ACC112 (cell line): ENCODE measurements around the gene ACOX2.

Source experiments
- H2AFZ ChIP-seq: fragments of 200-600 bp; sonication (generic); one replicate; pipeline ENCODE4 v1.6.0; 2017; ENCODE audit warnings: antibody characterized with exemption, low read length; ENCODE audit not compliant: unreplicated experiment
- H3K27ac ChIP-seq: fragments of 200-600 bp; sonication (generic); 2 replicates; pipeline ENCODE4 v1.5.1; 2014; ENCODE audit warnings: low read depth, mild to moderate bottlenecking, antibody characterized with exemption, low read length, moderate library complexity
- H3K27me3 ChIP-seq: fragments of 200-600 bp; sonication (generic); 2 replicates; pipeline ENCODE4 v1.6.1; 2014; ENCODE audit warnings: mild to moderate bottlenecking, antibody characterized with exemption, low read length, moderate library complexity, mixed read lengths; ENCODE audit not compliant: insufficient read depth
- H3K36me3 ChIP-seq: fragments of 200-600 bp; sonication (generic); 2 replicates; pipeline ENCODE4 v1.6.1; 2016; ENCODE audit warnings: mild to moderate bottlenecking, antibody characterized with exemption, low read length, moderate library complexity, mixed read lengths; ENCODE audit not compliant: insufficient read depth
- H3K4me1 ChIP-seq: fragments of 200-600 bp; sonication (generic); one replicate; pipeline ENCODE4 v1.6.1; 2016; ENCODE audit warnings: low read length, mixed read lengths; ENCODE audit not compliant: insufficient read depth, unreplicated experiment, control insufficient read depth
- H3K4me3 ChIP-seq: fragments of 200-600 bp; sonication (generic); 2 replicates; pipeline ENCODE4 v1.5.1; 2014; ENCODE audit warnings: mild to moderate bottlenecking, low read depth, low read length
- H3K79me2 ChIP-seq: fragments of 200-600 bp; sonication (generic); one replicate; pipeline ENCODE4 v1.6.0; 2016; ENCODE audit warnings: low read length; ENCODE audit not compliant: control insufficient read depth, unreplicated experiment, insufficient read depth

ACOX2 gene

GRCh38 chr3:58485801-58486435 is 51.1 kb downstream of the ACOX2 start:
- Histone ChIP-seq H3K79me2 (no peaks in the 10 kb centered on the region), H3K36me3 (no peaks in the 10 kb centered on the region), H3K4me1 (peaks cover 18% of the 10 kb centered on the region), H3K4me3 (no peak overlapping the region), H2AFZ (no peak overlapping the region), H3K27me3 (no peaks in the 10 kb centered on the region), H3K27ac (no peak overlapping the region)

DNA sequence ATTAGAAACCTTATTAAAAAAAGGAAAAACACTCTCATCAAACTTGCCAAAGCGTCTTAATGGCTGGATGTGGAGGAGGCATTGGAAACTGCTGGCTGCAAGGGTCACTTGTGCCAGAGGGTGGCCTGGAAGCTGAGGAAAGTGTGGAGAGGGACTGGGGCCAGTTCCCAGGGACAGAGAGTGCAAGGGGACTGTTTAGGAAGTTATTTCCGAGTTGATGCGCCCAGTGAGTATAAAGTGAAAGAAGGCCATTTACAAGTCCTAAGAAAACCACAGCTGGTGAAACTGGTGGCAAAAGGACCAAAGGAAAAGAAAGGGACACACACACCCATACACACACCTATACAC is 52.3 kb downstream of the ACOX2 start:
- Histone ChIP-seq H2AFZ (no peak overlapping the region), H3K4me3 (no peak overlapping the region)

DNA sequence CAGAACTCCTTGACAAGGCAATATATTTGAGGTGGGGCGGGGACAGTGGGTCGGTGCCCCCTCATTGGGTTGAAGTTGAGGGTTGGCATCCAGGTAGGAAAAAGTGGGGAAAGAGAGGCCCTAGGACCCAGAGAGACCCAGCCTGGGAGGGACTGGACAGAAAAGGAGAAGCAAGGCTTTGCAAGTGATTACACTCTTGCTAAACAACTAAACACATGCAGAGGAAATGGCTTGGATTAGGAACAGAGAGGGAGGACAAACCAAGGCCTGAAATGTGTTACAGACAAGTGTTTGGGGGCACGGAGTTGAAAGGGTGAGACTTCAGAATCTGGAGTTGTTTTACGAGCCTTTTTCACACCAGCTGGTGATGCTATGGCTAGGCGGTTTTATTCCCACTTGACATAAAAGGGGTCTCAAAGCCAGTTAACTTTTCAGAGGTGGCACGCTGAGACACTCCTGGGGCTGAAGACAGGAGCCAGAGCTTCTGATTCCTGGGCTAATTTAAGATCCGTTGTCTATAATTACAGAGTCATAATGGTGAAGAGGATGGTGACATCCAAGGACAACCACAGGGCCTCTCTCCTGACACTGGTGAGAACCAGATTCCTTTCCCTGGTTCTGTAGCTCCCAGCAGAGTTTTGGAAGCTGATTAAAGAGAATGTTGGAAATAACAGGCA is 52.8 kb downstream of the ACOX2 start:
- Histone ChIP-seq H3K36me3 (no peaks in the 10 kb centered on the region), H3K4me1 (peaks cover 16% of the 10 kb centered on the region), H3K27ac (no peak overlapping the region), H2AFZ (no peak overlapping the region), H3K27me3 (no peaks in the 10 kb centered on the region), H3K4me3 (no peak overlapping the region), H3K79me2 (no peaks in the 10 kb centered on the region)

More for the DNA sequence above, 52.3 kb downstream of the ACOX2 start:
- Histone ChIP-seq H3K27me3 (no peaks in the 10 kb centered on the region), H3K4me1 (peaks cover 16% of the 10 kb centered on the region), H3K36me3 (no peaks in the 10 kb centered on the region), H3K27ac (no peak overlapping the region), H3K79me2 (no peaks in the 10 kb centered on the region)

DNA sequence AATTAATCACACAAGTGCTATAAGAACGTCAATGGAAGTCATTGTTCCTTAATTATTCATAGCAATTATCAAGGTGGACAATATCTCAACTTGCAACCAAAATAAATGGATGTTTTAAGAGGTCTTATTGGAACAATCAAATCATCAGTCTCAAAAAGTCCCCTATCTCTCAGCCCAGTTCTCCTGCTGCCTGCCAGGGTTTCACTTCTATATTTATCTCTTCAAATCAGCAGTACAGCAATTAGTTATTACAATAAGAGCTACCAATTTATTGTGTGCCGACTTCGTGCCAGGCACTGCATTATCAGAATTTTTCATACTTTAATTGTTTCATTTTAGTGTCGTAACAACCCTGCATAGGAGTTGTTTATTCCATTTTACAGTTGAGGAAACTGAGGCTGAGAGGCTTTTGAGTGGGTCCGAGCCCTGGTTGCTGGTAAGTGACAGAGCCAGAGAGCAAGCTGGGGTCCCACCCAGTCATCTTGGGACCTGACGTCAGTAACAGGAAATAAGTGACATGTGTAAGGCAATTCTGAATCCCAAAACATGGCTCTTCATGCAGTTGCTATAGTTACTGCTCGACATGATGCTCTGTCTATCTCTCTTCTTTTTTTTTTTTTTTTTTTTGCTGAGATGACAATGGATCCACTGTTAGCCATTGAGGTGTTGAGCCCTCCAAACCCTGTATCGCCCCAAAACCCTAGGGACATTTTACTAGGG is 53.9 kb downstream of the ACOX2 start:
- Histone ChIP-seq H3K27ac (no peak overlapping the region), H3K4me3 (no peak overlapping the region), H3K27me3 (no peaks in the 10 kb centered on the region), H3K4me1 (peaks cover 15% of the 10 kb centered on the region), H3K79me2 (no peaks in the 10 kb centered on the region), H3K36me3 (no peaks in the 10 kb centered on the region), H2AFZ (no peak overlapping the region)

DNA sequence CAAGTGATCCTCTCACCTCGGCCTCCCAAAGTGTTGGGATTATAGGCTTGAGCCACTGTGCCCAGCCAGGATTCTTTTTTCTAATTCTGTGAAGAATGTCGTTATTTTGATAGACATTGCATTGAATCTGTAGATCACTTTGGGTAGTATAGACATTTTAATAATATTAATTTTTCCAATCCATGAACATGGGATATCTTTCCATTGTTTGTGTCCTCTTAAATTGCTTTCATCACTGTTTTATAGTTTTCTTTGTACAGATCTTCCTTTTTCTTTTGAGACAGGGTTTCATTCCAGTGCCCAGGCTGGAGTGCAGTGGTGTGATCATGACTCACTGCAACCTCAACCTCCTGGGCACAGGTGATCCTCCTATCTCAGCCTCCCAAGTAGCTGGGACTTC is 56.7 kb downstream of the ACOX2 start:
- Histone ChIP-seq H3K4me1 (peaks cover 3% of the 10 kb centered on the region), H3K79me2 (no peaks in the 10 kb centered on the region), H2AFZ (no peak overlapping the region), H3K27ac (no peak overlapping the region), H3K36me3 (no peaks in the 10 kb centered on the region), H3K27me3 (no peaks in the 10 kb centered on the region), H3K4me3 (no peak overlapping the region)

DNA sequence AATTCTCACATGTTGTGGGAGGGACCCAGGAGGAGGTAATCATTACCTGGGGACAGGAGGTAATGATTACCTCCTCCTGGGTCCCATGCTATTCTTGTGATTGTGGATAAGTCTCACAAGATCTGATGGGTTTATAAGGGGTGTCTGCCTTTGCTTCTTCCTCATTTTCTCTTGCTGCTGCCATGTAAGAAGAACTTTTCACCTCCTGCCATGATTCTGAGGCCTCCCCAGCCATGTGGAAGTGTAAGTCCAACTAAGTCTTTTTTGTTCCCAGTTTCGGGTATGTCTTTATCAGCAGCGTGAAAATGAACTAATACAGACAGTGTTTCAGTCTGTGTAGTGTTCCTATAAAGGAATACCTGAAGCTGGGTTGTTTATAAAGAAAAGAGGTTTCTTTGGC is 58.2 kb downstream of the ACOX2 start:
- Histone ChIP-seq H3K4me1 (peaks cover 14% of the 10 kb centered on the region), H3K36me3 (no peaks in the 10 kb centered on the region), H3K27ac (no peak overlapping the region), H3K4me3 (no peak overlapping the region), H3K79me2 (no peaks in the 10 kb centered on the region), H2AFZ (no peak overlapping the region), H3K27me3 (no peaks in the 10 kb centered on the region)

GRCh38 chr3:58474967-58475578 is 61.9 kb downstream of the ACOX2 start:
- peak overlapping the region; percentile 74 for H2AFZ ChIP-seq
- no peak overlapping the region for H3K4me3 ChIP-seq
- H3K36me3 ChIP-seq = no peaks in the 10 kb centered on the region
- H3K4me1 ChIP-seq = peaks cover 36% of the 10 kb centered on the region
- no peaks in the 10 kb centered on the region for H3K27me3 ChIP-seq
- H3K79me2 ChIP-seq = no peaks in the 10 kb centered on the region
- no peak overlapping the region for H3K27ac ChIP-seq

DNA sequence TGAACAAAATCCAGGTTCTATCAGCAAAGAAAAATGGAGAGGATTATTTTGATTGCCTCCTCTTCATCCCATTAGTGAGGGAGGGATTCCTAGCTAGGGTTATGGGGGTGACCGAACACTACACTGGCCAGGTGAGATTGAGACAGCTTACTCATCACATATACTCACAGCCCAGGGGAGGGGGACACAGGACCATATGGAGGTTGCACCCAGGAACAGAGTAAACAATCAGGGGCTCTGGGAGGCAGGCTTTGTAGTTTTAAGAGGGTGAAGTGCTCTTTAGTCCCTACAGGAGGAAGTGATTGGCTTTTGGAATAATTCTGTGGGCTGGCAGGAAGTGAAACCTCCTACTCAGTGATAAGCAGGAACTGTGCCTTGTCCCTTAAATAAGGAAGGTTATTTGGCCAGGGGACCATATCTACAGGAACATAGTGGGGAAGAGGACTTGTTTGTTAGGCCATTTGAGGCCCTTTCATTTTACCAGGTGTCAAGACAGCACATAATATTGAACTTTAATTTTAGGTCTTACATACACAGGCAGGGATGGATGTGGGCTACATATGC is 62.6 kb downstream of the ACOX2 start:
- Histone ChIP-seq H3K27me3 (no peaks in the 10 kb centered on the region), H3K4me3 (no peak overlapping the region), H2AFZ (peak overlapping the region; percentile 74), H3K27ac (no peak overlapping the region), H3K36me3 (no peaks in the 10 kb centered on the region), H3K4me1 (peaks cover 40% of the 10 kb centered on the region), H3K79me2 (no peaks in the 10 kb centered on the region)

DNA sequence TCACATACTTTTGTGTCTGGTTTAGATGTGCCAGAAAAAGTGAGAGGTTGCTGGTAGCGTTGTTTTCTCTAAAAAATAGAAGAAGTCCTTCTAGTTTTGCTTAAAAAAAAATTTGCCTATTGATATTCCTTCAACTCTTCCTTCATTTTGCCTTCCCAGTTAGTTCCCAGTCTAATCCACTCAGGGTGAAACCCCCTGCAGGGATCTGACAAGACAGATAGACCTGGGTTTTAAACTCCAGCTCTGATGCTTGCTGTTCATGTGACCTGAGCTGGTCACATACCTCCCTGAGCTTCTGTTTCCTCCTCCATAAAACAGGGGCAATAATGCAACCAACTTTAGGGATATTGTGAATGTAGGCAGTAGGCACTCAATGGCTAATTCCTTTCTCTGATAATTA is 63.7 kb downstream of the ACOX2 start:
- Histone ChIP-seq H3K27ac (no peak overlapping the region), H3K4me3 (no peak overlapping the region), H3K36me3 (no peaks in the 10 kb centered on the region), H2AFZ (no peak overlapping the region), H3K79me2 (no peaks in the 10 kb centered on the region), H3K27me3 (no peaks in the 10 kb centered on the region), H3K4me1 (peaks cover 40% of the 10 kb centered on the region)

DNA sequence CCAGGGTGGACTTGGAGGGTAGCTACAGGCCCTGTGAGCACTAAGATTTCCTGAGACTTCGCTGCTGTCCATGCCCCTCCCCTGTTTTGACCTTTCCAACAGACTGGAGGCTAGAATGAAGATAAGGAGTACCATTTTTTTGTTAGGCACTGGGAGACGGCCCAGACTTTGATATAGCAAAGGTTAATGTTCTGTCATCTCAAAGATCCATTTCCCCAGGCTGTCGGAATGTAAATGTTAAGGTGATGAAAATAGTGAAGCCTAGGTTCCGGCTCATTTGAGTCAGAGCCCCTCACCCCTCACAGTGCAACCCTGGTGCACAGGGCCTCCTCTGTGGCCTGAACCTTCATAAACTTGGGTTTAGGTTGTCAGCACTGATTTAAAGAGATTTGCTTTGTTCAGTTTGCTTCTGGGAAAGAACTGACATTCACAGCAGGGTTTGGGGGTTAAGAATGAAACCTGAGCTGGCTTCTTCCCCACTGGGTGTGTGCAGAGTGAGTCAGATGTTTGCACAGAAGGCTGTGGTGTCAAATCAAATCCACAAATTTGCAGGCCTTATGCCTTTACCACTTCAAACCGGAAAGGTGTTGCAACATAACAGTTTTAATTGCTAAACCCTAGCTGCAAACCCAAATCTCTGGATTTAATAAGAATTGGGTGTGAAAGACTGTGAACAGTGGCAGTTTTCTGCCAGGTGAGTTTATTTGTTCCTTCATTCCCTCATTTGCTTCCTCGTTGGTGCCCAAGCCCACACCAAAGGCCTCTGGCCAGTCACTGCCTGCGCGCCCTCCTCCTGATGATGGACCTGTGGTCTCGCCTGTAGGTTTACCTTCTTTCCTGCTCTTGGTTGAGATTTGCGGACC is 65.7 kb downstream of the ACOX2 start:
- peak overlapping the region; percentile 22; the same call in 1 of the 2 replicates for H3K4me3 ChIP-seq
- H3K27ac ChIP-seq = peak overlapping the region; percentile 64
- H3K36me3 ChIP-seq = no peaks in the 10 kb centered on the region
- no peaks in the 10 kb centered on the region for H3K27me3 ChIP-seq
- no peaks in the 10 kb centered on the region for H3K79me2 ChIP-seq
- peaks cover 40% of the 10 kb centered on the region for H3K4me1 ChIP-seq
- peak overlapping the region; percentile 24 for H2AFZ ChIP-seq
